CD4-positive, alpha-beta T cell treated with Interleukin-4 for 1 hour (primary cell): Measurements from ENCODE around the gene DAP.

Experiments
- DNase-seq, 2 donors: peaks; one replicate each; pipeline ENCODE4 v3.0.0-alpha.2; 2020 to 2022

Gene DAP

GRCh38 chr5:10688651-10689171 lies 72.3 kb downstream of the DAP start:
- DNase-seq = no peak

DNA sequence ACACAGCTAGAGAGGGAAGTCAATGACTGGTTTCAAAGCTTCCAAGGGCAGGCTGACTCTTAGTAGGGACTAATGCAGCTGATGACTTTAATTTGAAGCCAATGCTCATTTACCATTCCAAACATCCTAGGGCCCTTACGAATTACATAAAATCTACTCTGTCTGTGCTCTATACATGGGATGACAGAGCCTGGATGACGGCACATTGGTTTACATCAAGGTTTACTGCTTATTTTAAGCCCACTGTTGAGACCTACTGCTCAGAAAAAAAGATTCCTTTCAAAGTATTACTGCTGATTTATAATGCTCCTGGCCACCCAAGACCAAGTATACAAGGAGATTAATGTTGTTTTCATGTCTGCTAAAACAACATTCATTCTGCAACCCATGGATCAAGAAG lies 74.1 kb downstream of the DAP start:
- DNase-seq = no peak

- no peak for DNase-seq
Observed at GRCh38 chr5:10685115-10685521, 75.9 kb downstream of the DAP start.

DNA sequence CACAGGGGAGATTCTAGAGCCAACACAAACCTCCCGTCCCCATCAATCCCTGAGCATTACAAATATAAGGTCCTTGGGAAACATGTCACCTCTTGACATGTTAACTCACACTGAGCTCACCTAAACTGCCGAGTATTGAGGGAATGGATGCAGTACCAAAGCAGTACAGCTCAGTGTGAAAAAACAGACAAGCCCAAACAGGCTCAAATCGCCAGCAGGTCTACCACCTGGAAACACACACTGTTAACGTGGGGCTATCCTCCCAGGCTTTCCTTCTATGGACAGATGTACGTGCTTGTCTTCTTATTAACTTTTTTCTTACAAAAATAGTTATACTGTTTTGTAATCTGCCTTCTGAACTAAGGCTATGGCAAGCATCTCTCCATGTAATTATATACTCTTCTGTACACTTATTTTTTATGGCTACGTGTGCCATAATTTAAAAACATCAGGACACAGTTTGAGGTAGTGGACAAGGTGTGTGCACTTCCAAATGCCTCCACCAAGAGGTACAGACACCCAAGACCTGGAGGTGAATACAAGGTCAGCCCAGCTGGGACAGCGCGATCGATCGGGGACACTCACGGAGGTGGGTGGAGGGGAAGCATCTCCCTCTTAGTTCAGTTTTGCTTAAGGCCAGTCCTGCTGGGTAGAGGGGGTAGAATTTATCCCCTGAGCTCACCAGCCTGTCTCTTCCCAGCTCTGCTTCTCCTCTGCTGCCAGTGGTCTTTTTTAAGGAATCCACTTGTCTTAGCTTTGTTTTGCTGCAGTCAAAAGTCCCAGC lies 76.5 kb downstream of the DAP start:
- DNase-seq = no peak

- no peak for DNase-seq
Observed at GRCh38 chr5:10682801-10683525, 78.1 kb downstream of the DAP start.

- DNase-seq = no peak
Observed at GRCh38 chr5:10681731-10682679, 79.0 kb downstream of the DAP start.

DNA sequence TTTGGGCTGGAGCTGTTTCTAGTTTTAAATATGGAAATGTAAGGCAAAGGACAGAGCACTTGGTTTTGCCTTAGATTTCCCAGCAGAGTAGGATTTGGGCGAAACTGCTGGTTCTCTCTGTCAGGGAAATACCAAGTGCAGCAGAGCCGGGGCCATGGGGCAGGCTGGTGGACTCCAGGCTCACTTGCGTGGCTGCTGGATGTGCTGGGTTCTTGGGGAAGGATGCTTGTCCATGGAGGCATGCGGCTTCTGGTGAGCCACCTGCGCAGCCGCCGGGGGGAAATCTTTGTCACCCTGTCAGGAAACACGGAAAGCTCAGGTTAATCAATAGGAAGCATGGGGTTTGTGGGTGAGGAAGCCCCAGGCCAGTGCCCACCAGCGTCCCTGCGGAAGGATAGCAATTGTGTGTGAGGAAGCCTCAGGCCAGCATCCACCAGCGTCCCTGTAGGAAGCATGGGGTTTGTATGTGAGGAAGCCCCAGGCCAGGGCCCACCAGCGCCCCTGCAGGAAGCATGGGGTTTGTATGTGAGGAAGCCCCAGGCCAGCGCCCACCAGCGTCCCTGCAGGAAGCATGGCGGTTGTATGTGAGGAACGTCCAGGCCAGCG lies 80.1 kb downstream of the DAP start:
- no peak for DNase-seq

- DNase-seq = no peak
Observed at GRCh38 chr5:10679336-10679988, 81.6 kb downstream of the DAP start.

GRCh38 chr5:10678244-10678643 lies 82.8 kb downstream of the DAP start:
- DNase-seq = no peak

- DNase-seq = no peak
Observed at GRCh38 chr5:10677533-10677932, 83.5 kb downstream of the DAP start.

- DNase-seq = no peak
Observed at GRCh38 chr5:10676946-10677345, 84.1 kb downstream of the DAP start.

DNA sequence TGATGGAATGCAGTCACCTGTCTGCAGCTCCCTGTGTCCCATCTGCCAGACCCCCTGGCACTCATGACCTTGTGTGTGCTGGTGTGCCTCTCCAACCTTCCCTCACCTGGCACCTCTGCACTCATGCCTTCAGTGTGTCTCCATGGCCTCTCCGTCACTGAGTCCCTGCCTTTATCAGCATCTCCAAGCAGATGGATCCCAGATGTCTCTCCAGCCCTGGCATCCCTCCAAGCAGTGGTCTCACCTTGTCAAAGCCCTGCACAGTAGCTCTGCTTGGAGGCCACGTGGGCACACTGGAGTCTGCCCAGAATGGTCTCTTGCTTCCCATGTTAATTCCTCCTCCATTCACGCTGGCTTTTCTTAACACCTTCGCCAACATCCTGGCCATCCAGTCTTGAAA lies 84.8 kb downstream of the DAP start:
- no peak for DNase-seq

DNA sequence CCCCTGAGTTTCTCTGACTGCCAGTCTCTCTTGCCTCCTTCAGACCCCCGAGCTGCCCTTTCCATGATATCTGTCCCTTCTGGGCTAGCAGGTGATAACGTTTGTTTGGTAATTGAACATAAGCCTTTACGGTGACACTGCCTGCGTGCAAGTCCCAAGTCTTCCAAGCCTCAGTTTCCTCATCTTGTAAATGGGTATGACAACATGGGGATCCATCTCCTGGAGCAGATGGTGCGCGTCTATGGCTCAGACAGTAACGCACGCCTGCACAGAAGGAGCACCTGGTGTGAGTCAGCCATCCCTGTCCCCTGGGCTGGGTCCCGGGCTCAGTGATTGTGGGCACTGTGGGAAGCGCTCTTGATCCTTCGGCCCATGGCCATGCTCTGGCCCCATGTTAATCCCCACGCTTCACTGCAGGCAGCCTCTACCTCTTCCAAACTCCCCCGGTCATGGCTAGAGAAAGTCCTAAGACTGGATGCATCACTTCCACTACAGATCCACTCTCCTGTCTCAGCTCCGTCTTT lies 85.8 kb downstream of the DAP start:
- DNase-seq = no peak

DNA sequence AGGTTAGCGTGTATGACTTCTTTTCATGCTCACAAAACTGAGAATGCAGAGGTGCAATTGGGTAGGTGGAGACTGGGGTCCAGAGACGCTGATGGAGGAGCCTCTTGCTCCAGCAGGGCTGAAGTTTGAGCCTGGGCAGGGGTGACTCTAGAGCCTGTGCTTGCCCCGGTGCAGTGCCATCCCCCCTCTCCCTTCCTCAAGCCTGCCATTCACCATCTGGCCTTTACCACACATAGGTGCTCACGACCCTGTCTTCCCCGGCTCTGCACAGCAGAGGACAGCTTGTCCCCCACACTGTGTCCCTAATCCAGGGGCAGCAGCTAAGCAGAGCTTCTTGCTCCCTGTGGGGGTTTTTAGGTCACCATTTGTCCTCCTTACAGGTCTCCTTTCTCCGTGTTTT lies 86.5 kb downstream of the DAP start:
- no peak for DNase-seq

DNA sequence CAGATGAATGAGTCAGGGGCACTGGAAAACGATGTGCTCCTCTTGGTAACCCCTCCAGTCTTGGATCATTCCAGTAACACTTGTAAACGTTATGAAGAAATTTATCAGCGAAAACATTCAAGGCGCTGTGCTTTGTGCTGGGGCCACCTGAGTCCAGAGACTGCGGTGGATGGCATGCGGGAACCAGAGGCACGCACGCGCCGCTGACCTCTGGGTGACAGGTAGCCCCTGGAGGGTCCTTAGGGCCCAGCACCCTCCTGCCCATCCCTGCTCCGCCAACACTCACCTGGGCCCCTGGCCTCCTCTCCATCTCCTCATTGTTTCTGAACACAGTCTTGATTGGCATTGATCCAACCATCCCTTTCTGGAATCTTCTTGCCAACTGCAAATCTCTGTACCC lies 86.9 kb downstream of the DAP start:
- no peak for DNase-seq

DNA sequence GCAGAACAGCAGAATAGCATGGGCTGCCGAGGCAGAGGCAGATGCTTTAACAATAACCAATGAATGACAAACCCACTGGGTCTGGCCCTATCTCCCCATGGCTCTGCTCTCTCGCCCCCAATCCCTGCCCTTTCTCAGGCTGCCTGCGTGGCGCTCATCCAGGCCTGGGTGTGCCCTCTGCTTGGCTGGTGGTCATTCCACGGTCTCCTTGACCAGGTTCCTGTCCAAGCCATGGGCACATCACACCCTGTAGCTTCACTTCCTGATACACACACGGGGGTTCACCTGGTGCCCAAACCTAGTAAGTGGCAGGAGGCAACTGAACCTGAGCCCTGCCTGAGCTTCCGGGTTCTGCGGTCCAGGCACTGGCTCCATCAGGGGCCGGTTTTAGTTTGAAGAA lies 87.6 kb downstream of the DAP start:
- DNase-seq = no peak

GRCh38 chr5:10673017-10673389 lies 88.0 kb downstream of the DAP start:
- DNase-seq = no peak

DNA sequence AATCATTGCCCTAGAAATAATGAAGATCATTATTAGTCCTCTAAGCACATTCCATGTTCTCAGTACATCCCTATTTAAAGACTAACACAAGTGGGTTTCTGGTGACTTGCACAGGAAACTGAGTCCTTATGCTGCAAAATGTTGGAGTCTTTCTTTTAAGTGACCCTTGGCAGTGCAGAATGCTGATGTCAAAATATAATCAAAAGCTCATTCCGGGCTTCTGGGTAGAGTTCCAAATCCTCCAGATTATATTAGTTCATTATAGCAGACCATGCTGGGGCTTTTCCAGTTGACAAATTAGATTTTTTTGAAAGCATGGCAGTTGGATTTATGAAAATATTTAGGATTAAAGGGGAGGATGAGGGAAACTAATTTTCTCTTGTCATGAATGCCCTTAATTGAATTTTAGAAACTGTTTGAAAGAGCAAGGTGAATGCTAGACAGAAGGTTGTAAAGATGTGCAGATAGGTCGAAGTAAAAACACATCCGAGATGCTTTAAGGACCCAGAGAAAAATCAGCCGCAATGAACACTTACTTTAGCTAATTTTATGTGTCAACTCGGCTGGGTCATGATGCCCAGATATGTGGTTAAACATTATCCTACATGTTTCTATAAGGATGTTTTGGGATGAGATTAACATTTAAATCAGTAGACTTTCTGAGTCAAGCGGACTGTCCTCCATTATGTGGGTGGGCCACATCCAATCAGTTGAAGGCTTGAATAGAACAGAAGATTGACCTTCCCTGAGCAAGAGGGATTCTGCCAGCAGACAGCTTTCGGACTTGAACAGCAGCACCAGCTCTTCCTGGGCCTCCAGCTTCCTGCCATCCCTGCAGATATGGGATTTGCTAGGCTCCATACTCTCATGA lies 88.7 kb downstream of the DAP start:
- no peak for DNase-seq

DNA sequence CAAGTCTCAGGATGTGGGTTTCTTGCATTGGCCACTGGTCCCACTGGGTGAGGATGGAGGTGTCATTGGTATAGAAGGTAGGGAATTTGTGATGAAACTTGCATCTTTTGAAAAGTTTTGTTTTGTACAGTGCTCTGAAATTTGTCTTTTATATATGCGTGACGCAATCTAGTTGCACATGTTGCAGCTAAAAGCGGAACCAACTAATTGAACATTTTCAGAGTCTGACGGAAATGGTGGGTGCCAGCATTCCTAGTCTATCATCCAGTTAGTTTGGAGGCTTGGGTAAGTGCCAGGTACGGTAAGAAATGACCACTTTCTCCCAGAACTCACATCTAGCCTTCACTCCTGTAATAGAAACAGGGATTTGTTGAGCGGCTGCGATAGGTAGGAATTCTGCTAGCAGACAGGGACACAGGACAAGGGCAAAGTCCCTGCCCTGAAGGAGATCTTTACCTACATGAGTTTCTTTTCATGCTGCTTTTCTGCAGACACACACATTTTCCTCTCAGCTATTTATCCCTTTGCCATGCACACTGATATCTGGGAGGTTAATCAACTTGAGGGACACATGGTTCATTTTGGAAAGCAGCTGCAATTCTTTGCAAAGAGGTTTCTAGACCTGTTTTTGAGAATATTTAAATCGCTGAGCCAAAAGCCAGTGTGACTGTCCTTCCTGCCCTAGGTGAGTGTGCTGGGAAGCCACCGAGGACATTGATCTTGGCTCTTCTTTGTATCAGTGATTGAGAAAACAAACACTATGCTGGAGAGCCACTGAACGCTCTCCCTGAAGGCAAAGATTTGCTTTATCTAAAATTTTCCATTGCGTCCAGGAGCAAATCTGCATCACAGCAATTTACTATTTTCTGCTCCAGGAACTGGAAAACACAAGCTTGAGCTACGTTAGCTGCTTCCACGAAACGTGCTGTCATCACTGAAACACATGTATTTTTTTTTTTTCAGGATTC lies 89.7 kb downstream of the DAP start:
- DNase-seq = no peak

- no peak for DNase-seq
Observed at GRCh38 chr5:10669983-10670382, 91.1 kb downstream of the DAP start.
